ENCODE data around the gene ECM1.

ECM1 gene

DNA sequence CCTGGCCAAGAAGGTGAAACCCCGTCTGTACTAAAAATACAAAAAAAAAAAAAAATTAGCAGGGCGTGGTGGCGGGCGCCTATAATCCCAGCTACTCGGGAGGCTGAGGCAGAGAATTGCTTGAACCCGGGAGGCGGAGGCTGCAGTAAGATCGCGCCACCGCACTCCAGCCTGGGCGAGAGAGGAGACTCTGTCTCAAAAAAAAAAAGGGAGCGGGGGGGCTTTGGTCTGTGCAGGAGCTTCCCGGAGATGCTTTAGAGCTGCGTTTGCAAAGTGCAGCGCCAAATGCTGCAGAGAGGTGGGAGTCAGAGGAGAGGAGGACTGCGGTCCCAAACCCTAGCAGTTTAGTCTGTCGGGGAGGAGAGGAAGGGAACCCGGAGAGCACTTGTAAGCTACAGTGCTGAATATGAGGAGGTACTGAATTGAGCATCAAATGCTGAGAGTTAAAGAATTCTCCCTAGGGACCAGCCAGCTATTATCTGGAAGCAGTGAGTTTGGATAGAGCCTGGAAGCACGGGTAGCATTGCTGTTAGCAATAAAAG lies 8.2 kb downstream of the ECM1 start:
- TF ChIP-seq FOXM1 (IDR thresholded peaks at IDR 0.05; ENCODE audit: borderline replicate concordance), result no peak
- TF ChIP-seq ZNF384 (IDR thresholded peaks at IDR 0.05), result peak; percentile 67
- no peak for TF ChIP-seq FOXK2 (IDR thresholded peaks at IDR 0.05)
- TF ChIP-seq SUZ12 (IDR thresholded peaks at IDR 0.05), result no peak
- TF ChIP-seq BHLHE40 (IDR thresholded peaks at IDR 0.05; ENCODE audit: borderline replicate concordance), result no peak
- peak; percentile 40 for DNase-seq (ENCODE audit: extremely low spot score)
- ChIA-PET CTCF (interaction anchor here (0.6 to 2.7 kb wide), 7 partner anchors 9 to 479 kb away, joined by 3 to 21 read pairs (median 4); no protein-coding TSS in a partner anchor), POLR2A (interaction anchor here (0.6 to 3.4 kb wide), 23 partner anchors 8 to 490 kb away, joined by 3 to 22 read pairs (median 4); partner anchors contain the start of genes ECM1, MCL1, MINDY1 and RPRD2)

DNA sequence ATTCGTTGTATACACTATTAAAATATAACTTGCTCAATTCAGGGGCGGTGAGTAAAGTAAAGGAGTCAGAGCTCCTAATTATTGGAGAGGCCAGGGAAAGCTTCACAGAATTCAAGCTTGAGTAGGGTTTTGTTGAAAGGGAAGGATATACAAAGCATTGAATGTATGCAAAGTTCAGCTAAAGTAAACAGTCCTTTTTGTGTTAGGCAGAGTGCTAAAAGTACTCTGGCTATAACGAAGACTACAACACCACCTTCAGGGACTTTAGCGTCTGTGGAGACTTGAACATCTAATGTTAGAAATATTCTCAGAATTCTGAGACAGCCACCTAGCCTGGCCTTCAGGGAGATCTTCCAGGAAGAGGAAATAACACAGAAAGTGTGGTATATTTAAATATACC lies 8.7 kb downstream of the ECM1 start:
- DNase-seq (ENCODE audit: extremely low spot score), result no peak

DNA sequence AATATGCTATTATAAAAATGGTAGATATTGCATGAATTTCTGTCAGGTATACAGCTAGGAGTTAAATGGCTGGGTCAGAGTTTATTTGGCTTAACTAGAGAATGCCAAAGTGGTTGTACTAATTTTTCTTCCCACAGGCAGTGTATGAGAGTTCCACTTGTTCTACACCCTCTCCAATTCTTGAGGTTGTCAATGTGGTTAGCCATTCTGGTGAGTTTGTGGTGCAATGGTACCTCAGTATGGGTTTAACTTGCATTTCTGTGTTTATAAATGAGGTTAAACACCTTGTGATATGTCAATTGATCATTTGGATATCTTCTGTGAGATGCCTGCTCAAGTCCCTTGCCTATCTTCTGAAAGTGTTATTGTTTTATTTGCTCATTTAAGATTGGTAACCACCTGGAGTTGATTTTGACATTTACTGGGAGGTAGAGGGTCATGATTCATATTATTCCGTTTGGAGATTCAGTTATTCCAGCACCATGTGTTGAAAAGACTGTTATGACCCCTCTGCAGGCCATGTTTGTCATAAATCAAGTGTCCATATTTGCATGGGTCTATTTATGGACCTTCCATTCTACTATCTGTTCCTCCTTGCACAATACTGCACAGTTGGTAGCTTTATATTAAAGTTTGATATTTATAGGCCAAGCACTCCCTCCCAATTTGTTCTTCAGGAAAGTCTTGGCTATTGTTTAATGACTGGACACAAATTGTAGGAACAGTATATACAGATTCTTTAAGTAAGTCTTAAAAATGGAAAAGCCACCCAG lies 13.5 kb downstream of the ECM1 start:
- ChIA-PET POLR2A (interaction anchor here (1.5 kb wide), 1 partner anchor 28 kb away, joined by 3 read pairs; the partner anchor contains the start of gene ADAMTSL4), CTCF (interaction anchor here (0.8 to 1.7 kb wide), 2 partner anchors 11 kb away, joined by 4 to 7 read pairs; no protein-coding TSS in a partner anchor)
- no peak for DNase-seq (ENCODE audit: extremely low spot score)
- TF ChIP-seq TARDBP (IDR thresholded peaks at IDR 0.05) (no peak), ELF4 (IDR thresholded peaks at IDR 0.05) (no peak), LEF1 (IDR thresholded peaks at IDR 0.05; ENCODE audit: borderline replicate concordance) (no peak), BHLHE40 (IDR thresholded peaks at IDR 0.05; ENCODE audit: borderline replicate concordance) (no peak), ZNF384 (IDR thresholded peaks at IDR 0.05) (no peak), SP1 (IDR thresholded peaks at IDR 0.05) (no peak), FOXA1 (IDR thresholded peaks at IDR 0.05) (no peak), L3MBTL2 (conservative IDR thresholded peaks at IDR 0.05) (no peak), SUZ12 (IDR thresholded peaks at IDR 0.05) (no peak), CTBP1 (IDR thresholded peaks at IDR 0.05; ENCODE audit: borderline replicate concordance) (no peak), FOXK2 (IDR thresholded peaks at IDR 0.05) (no peak), NFRKB (IDR thresholded peaks at IDR 0.05) (no peak), ARNT (IDR thresholded peaks at IDR 0.05) (no peak), FOXM1 (IDR thresholded peaks at IDR 0.05; ENCODE audit: borderline replicate concordance) (no peak), HDGF (IDR thresholded peaks at IDR 0.05; ENCODE audit: borderline replicate concordance) (no peak)
- TF ChIP-seq, protein P1, sequence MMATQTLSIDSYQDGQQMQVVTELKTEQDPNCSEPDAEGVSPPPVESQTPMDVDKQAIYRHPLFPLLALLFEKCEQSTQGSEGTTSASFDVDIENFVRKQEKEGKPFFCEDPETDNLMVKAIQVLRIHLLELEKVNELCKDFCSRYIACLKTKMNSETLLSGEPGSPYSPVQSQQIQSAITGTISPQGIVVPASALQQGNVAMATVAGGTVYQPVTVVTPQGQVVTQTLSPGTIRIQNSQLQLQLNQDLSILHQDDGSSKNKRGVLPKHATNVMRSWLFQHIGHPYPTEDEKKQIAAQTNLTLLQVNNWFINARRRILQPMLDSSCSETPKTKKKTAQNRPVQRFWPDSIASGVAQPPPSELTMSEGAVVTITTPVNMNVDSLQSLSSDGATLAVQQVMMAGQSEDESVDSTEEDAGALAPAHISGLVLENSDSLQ (IDR thresholded peaks at IDR 0.05), result no peak

More for the DNA sequence above, 8.7 kb downstream of the ECM1 start:
- TF ChIP-seq SUZ12 (IDR thresholded peaks at IDR 0.05) (no peak), ARNT (IDR thresholded peaks at IDR 0.05) (no peak), CTBP1 (IDR thresholded peaks at IDR 0.05; ENCODE audit: borderline replicate concordance) (no peak), LEF1 (IDR thresholded peaks at IDR 0.05; ENCODE audit: borderline replicate concordance) (no peak), ZNF384 (IDR thresholded peaks at IDR 0.05) (no peak), ELF4 (IDR thresholded peaks at IDR 0.05) (no peak), FOXA1 (IDR thresholded peaks at IDR 0.05) (no peak), L3MBTL2 (conservative IDR thresholded peaks at IDR 0.05) (no peak), TARDBP (IDR thresholded peaks at IDR 0.05) (no peak), BHLHE40 (IDR thresholded peaks at IDR 0.05; ENCODE audit: borderline replicate concordance) (no peak), HDGF (IDR thresholded peaks at IDR 0.05; ENCODE audit: borderline replicate concordance) (no peak), NFRKB (IDR thresholded peaks at IDR 0.05) (no peak)
- TF ChIP-seq, protein P1 (IDR thresholded peaks at IDR 0.05), result no peak
- ChIA-PET CTCF (interaction anchor here (1.5 to 2.7 kb wide), 3 partner anchors 16 to 44 kb away, joined by 3 to 21 read pairs (median 16); no protein-coding TSS in a partner anchor), POLR2A (interaction anchor here (0.6 to 3.4 kb wide), 15 partner anchors 9 to 260 kb away, joined by 3 to 22 read pairs (median 4); partner anchors contain the start of genes ECM1, MCL1, RPRD2 and TARS2)

DNA sequence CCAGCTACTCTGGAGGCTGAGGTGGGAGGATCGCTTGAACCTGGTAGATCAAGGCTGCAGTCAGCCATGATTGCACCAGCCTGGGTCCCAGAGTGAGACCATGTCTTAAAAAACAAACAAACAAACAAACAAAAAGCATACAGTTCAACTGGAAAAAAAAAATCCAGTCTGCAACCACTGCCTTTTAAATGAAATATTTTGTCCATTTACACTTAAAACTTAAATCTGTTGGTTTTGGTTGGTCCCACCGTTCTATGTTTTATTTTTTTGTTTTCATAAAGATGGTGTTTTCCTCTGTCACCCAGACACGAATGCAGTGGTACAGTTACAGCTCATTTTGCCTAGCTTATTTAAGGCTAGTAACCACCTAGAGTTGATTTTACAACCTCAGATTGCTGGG lies 17.4 kb downstream of the ECM1 start:
- DNase-seq (ENCODE audit: extremely low spot score), result no peak
- ChIA-PET CTCF (interaction anchor here (0.6 to 0.9 kb wide), 2 partner anchors 10 to 11 kb away, joined by 4 to 9 read pairs; partner anchors contain the start of gene FALEC), POLR2A (no interaction called here)
- TF ChIP-seq ZNF384 (IDR thresholded peaks at IDR 0.05), result no peak
- TF ChIP-seq L3MBTL2 (conservative IDR thresholded peaks at IDR 0.05), result no peak
- no peak for TF ChIP-seq BHLHE40 (IDR thresholded peaks at IDR 0.05; ENCODE audit: borderline replicate concordance)
- no peak for TF ChIP-seq FOXK2 (IDR thresholded peaks at IDR 0.05)
- no peak for TF ChIP-seq SP1 (IDR thresholded peaks at IDR 0.05)
- TF ChIP-seq CTBP1 (IDR thresholded peaks at IDR 0.05; ENCODE audit: borderline replicate concordance), result no peak
- no peak for TF ChIP-seq FOXM1 (IDR thresholded peaks at IDR 0.05; ENCODE audit: borderline replicate concordance)
- TF ChIP-seq NFRKB (IDR thresholded peaks at IDR 0.05), result no peak
- TF ChIP-seq, protein P1 (IDR thresholded peaks at IDR 0.05), result no peak

DNA sequence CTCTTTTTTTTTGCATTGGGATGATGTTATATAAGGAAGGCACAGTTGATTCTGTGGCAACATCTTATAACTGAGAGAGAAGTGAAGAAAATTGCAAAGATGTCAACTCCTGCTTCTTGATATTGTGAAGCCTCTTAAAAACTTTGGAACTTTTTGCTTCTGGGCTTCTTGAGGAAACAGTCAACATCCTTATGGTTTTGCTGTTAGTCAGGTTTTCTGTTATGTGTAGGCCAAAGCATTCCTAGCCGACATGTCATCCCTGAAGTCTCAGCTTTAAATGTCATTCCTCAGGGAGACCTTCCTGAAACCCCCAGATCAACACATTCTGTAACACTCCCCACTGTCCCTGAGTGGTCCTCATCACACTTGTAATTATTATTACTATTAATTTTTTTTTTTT lies 20.3 kb downstream of the ECM1 start:
- POLR2A ChIA-PET, result interaction anchor here (0.6 to 1.1 kb wide), 2 partner anchors 9 to 610 kb away, joined by 3 to 5 read pairs; no protein-coding TSS in a partner anchor

More for the DNA sequence above, 20.3 kb downstream of the ECM1 start:
- no peak for DNase-seq (ENCODE audit: extremely low spot score)
- CTCF ChIA-PET, result interaction anchor here (0.7 kb wide), 1 partner anchor 28 kb away, joined by 3 read pairs; no protein-coding TSS in a partner anchor
- TF ChIP-seq, protein P1 (IDR thresholded peaks at IDR 0.05), result no peak
- TF ChIP-seq HDGF (IDR thresholded peaks at IDR 0.05; ENCODE audit: borderline replicate concordance) (no peak), SP1 (IDR thresholded peaks at IDR 0.05) (no peak), FOXA1 (IDR thresholded peaks at IDR 0.05) (no peak), BHLHE40 (IDR thresholded peaks at IDR 0.05; ENCODE audit: borderline replicate concordance) (no peak), ZNF384 (IDR thresholded peaks at IDR 0.05) (no peak), TARDBP (IDR thresholded peaks at IDR 0.05) (no peak)
